H1 (cell line): ENCODE measurements around the gene ATXN1L. TPM values are rescaled to one million over a fixed set of nuclear protein-coding genes. Genes with fewer than 3 reads are reported as not detected.

Experiments used
- CTCF ChIA-PET: fragments of 300-600 bp; sonication (Branson Sonifier 250); formaldehyde crosslinking; loops from one replicate; lab custom pipeline; 2021; ENCODE audit not compliant: partially characterized antibody; lab: Charles Lee
- POLR2A ChIA-PET: fragments of 300-600 bp; sonication (Branson Sonifier 250); formaldehyde crosslinking; loops from one replicate; lab custom pipeline; 2021; ENCODE audit warnings: inconsistent platforms; ENCODE audit not compliant: partially characterized antibody; lab: Charles Lee
- DNase-seq, 2 experiments: peaks; one replicate each; pipeline versions ENCODE4 v3.0.0 to v3.0.0-alpha.2; 2010 to 2022; ENCODE audit warnings: low spot score in 2 of 2, low read depth in 1 of 2, mixed read lengths in 1 of 2
- FAIRE-seq: peaks from 2 replicates; lab custom pipeline; 2011; peaks lifted over from hg19 to GRCh38; lab: Jason Lieb, UNC
- H2AFZ ChIP-seq: 2 replicates; pipeline ENCODE4 v1.8.1; 2012; ENCODE audit warnings: low read length, inconsistent platforms
- H2AK5ac ChIP-seq: 2 replicates; pipeline ENCODE4 v1.6.1; 2013; ENCODE audit warnings: low read depth, low read length
- H2BK120ac ChIP-seq: replicated peaks from 2 replicates; pipeline ENCODE3; 2013; ENCODE audit warnings: low read depth, low read length, inconsistent platforms
- H2BK12ac ChIP-seq: 2 replicates; pipeline ENCODE4 v1.6.1; 2013; ENCODE audit warnings: low read depth, low read length
- H2BK15ac ChIP-seq: 2 replicates; pipeline ENCODE4 v1.6.1; 2013; ENCODE audit warnings: low read length
- H2BK20ac ChIP-seq: 2 replicates; pipeline ENCODE4 v1.6.1; 2013; ENCODE audit warnings: low read length
- H2BK5ac ChIP-seq: 2 replicates; pipeline ENCODE4 v1.6.1; 2013; ENCODE audit warnings: low read depth, low read length
- H3K14ac ChIP-seq: 2 replicates; pipeline ENCODE4 v1.6.1; 2013; ENCODE audit warnings: inconsistent platforms; ENCODE audit not compliant: insufficient read length
- H3K18ac ChIP-seq: 2 replicates; pipeline ENCODE4 v1.6.1; 2013; ENCODE audit warnings: low read length; ENCODE audit errors: extremely low read depth
- H3K23ac ChIP-seq: 2 replicates; pipeline ENCODE4 v1.6.1; 2013; ENCODE audit warnings: inconsistent platforms; ENCODE audit not compliant: insufficient read length
- H3K23me2 ChIP-seq: 2 replicates; pipeline ENCODE4 v1.6.1; 2013; ENCODE audit warnings: low read depth, low read length
- H3K27ac ChIP-seq: 2 replicates; pipeline ENCODE4 v1.6.1; 2011; ENCODE audit warnings: low read depth, low read length, inconsistent platforms
- H3K27me3 ChIP-seq, 4 experiments: replicated peaks in 1 of 4; 1 replicate in 1 of 4; 2 replicates in 3 of 4; pipeline versions ENCODE4 v1.6.1 to v1.8.1; 2011 to 2013; ENCODE audit warnings: low read length in 3 of 4, mild to moderate bottlenecking in 3 of 4, inconsistent platforms in 2 of 4, mixed read lengths in 2 of 4, moderate library complexity in 1 of 4; ENCODE audit not compliant: control insufficient read depth in 3 of 4, insufficient read depth in 3 of 4; ENCODE audit errors: extremely low read depth in 1 of 4
- H3K36me3 ChIP-seq, 4 experiments: 2 replicates each; pipeline versions ENCODE4 v1.6.1 to v1.8.1; 2011 to 2013; ENCODE audit warnings: mild to moderate bottlenecking in 4 of 4, low read length in 3 of 4, moderate library complexity in 2 of 4, control low read depth in 1 of 4, inconsistent platforms in 1 of 4; ENCODE audit not compliant: insufficient read depth in 4 of 4, control insufficient read depth in 2 of 4
- H3K4ac ChIP-seq: replicated peaks from 2 replicates; pipeline ENCODE3; 2013; ENCODE audit warnings: low read length, low read depth, mixed read lengths, inconsistent platforms; ENCODE audit not compliant: insufficient read length
- H3K4me1 ChIP-seq, 4 experiments: replicated peaks in 1 of 4; 1 replicate in 1 of 4; 2 replicates in 3 of 4; pipeline versions ENCODE4 v1.6.1 to v1.8.1; 2011 to 2013; ENCODE audit warnings: low read length in 3 of 4, inconsistent platforms in 2 of 4, mixed read lengths in 1 of 4; ENCODE audit not compliant: insufficient read depth in 4 of 4, control insufficient read depth in 3 of 4
- H3K4me2 ChIP-seq, 2 experiments: 2 replicates each; pipeline versions ENCODE4 v1.6.1 to v1.8.1; 2011 to 2013; ENCODE audit warnings: low read depth in 2 of 2, low read length in 2 of 2, control low read depth in 1 of 2, inconsistent platforms in 1 of 2, mild to moderate bottlenecking in 1 of 2; ENCODE audit not compliant: insufficient read depth in 1 of 2
- H3K4me3 ChIP-seq, 4 experiments: fragments of 200-600, 300-600 bp in 1 of 4; sonication (generic), shearing (Covaris generic), sonication (Bioruptor Twin) in 1 of 4; 2 replicates each; pipeline versions ENCODE4 v1.5.1 to v1.8.1; 2011 to 2016; ENCODE audit warnings: low read length in 4 of 4, low read depth in 3 of 4, control low read depth in 2 of 4, inconsistent platforms in 2 of 4, mild to moderate bottlenecking in 2 of 4, mixed read lengths in 1 of 4, moderate library complexity in 1 of 4; ENCODE audit not compliant: insufficient read depth in 2 of 4; ENCODE audit errors: extremely low read depth in 1 of 4
- H3K56ac ChIP-seq: replicated peaks from 2 replicates; pipeline ENCODE3; 2013; ENCODE audit warnings: low read depth, mild to moderate bottlenecking, mixed read lengths, low read length, inconsistent platforms; ENCODE audit not compliant: insufficient read length
- H3K79me1 ChIP-seq: 2 replicates; pipeline ENCODE4 v1.6.1; 2013; ENCODE audit warnings: low read depth, low read length, control low read depth
- H3K79me2 ChIP-seq, 2 experiments: 2 replicates each; pipeline versions ENCODE4 v1.6.1 to v1.8.1; 2012 to 2013; ENCODE audit warnings: low read length in 2 of 2, mild to moderate bottlenecking in 2 of 2, inconsistent platforms in 1 of 2; ENCODE audit not compliant: insufficient read depth in 2 of 2, control insufficient read depth in 1 of 2
- H3K9ac ChIP-seq, 4 experiments: replicated peaks in 1 of 4; 1 replicate in 1 of 4; 2 replicates in 3 of 4; pipeline versions ENCODE4 v1.6.1 to v1.8.1; 2011 to 2013; ENCODE audit warnings: low read depth in 3 of 4, low read length in 3 of 4, control low read depth in 2 of 4, mild to moderate bottlenecking in 2 of 4, moderate library complexity in 2 of 4, inconsistent platforms in 1 of 4; ENCODE audit errors: extremely low read depth in 1 of 4
- H3K9me3 ChIP-seq, 2 experiments: 2 replicates each; pipeline versions ENCODE4 v1.6.1 to v1.8.1; 2012 to 2013; ENCODE audit warnings: mild to moderate bottlenecking in 2 of 2, moderate library complexity in 2 of 2, control low read depth in 1 of 2, inconsistent platforms in 1 of 2, low read depth in 1 of 2, low read length in 1 of 2, mixed read lengths in 1 of 2; ENCODE audit not compliant: insufficient read depth in 2 of 2
- H4K20me1 ChIP-seq, 2 experiments: replicated peaks in 1 of 2; 2 replicates each; pipeline versions ENCODE3 to v1.8.1; 2011 to 2013; ENCODE audit warnings: inconsistent platforms in 2 of 2, low read length in 2 of 2, mild to moderate bottlenecking in 1 of 2; ENCODE audit not compliant: insufficient read depth in 2 of 2, control insufficient read depth in 1 of 2
- H4K5ac ChIP-seq: 2 replicates; pipeline ENCODE4 v1.6.1; 2013; ENCODE audit warnings: low read length, low read depth, mixed read lengths, inconsistent platforms; ENCODE audit not compliant: insufficient read length
- H4K8ac ChIP-seq: 2 replicates; pipeline ENCODE4 v1.8.0; 2013; ENCODE audit warnings: mild to moderate bottlenecking, moderate library complexity, low read length, inconsistent platforms; ENCODE audit not compliant: insufficient read depth; ENCODE audit errors: extremely low read depth
- H4K91ac ChIP-seq: replicated peaks from 2 replicates; pipeline ENCODE3; 2013; ENCODE audit warnings: low read length, mixed read lengths, inconsistent platforms; ENCODE audit not compliant: insufficient read length
- ATF3 ChIP-seq: IDR thresholded peaks from 2 replicates; pipeline ENCODE4 v1.6.1; 2011; ENCODE audit warnings: low read depth, mild to moderate bottlenecking, low read length; ENCODE audit not compliant: insufficient read depth
- EZH2 ChIP-seq: fragments of 200-600 bp; sonication (generic); IDR thresholded peaks from 2 replicates; pipeline ENCODE4 v1.7.1; 2012; ENCODE audit warnings: low read depth, mild to moderate bottlenecking, moderate library complexity, low read length, inconsistent platforms; ENCODE audit not compliant: severe bottlenecking
- GABPA ChIP-seq: IDR thresholded peaks from 2 replicates; pipeline ENCODE4 v1.6.1; 2011; ENCODE audit warnings: mild to moderate bottlenecking, low read length, moderate library complexity, borderline replicate concordance; ENCODE audit not compliant: insufficient read depth
- MAFK ChIP-seq: IDR thresholded peaks from 2 replicates; pipeline ENCODE4 v1.6.1; 2012; ENCODE audit warnings: low read depth, mild to moderate bottlenecking, improper control_type of control experiment, low read length
- NANOG ChIP-seq: IDR thresholded peaks from 2 replicates; pipeline ENCODE4 v1.6.1; 2011; ENCODE audit warnings: low read length, low read depth, mild to moderate bottlenecking, inconsistent platforms; ENCODE audit not compliant: insufficient read depth, poor library complexity, severe bottlenecking
- POLR2AphosphoS5 ChIP-seq: IDR thresholded peaks from 2 replicates; pipeline ENCODE4 v1.6.1; 2011; ENCODE audit warnings: low read depth, low read length
- POU5F1 ChIP-seq: IDR thresholded peaks from 2 replicates; pipeline ENCODE4 v1.6.1; 2011; ENCODE audit warnings: low read depth, mild to moderate bottlenecking, low read length, moderate library complexity
- RXRA ChIP-seq: IDR thresholded peaks from 2 replicates; pipeline ENCODE4 v1.6.1; 2011; ENCODE audit warnings: low read depth, mild to moderate bottlenecking, low read length, moderate library complexity; ENCODE audit not compliant: insufficient read depth
- SIRT6 ChIP-seq: IDR thresholded peaks from one replicate; pipeline ENCODE4 v1.7.1; 2012; ENCODE audit warnings: low read length, inconsistent platforms
- SIX5 ChIP-seq: IDR thresholded peaks from 2 replicates; pipeline ENCODE4 v1.6.1; 2011; ENCODE audit warnings: mild to moderate bottlenecking, low read depth, low read length
- TEAD4 ChIP-seq: IDR thresholded peaks from 2 replicates; pipeline ENCODE4 v1.6.1; 2012; ENCODE audit warnings: low read depth, low read length, inconsistent platforms, mixed read lengths
- WGBS, 2 experiments: shearing (Covaris generic) in 1 of 2; methylation state at CpG; one replicate each; pipeline versions ENCODE4 v1.1.6 to v1.1.7; 2013 to 2015; ENCODE audit warnings: low lambda C conversion rate in 2 of 2, mixed read lengths in 2 of 2, inconsistent platforms in 1 of 2, low coverage in 1 of 2, missing lambda C conversion rate in 1 of 2; ENCODE audit not compliant: insufficient replicate concordance in 2 of 2, insufficient coverage in 1 of 2, insufficient read length in 1 of 2; ENCODE audit errors: extremely low coverage in 1 of 2, missing lambda C conversion rate in 1 of 2; 5-methylcytosine and 5-hydroxymethylcytosine counted together
- polyA plus RNA-seq, 7 experiments: library from polyadenylated mRNA; depleted of rRNA in 3 of 7; stranded (reverse) in 5 of 7; unstranded in 2 of 7; fragments of >200 nt in 5 of 7; fragments of 200-250 nt in 2 of 7; gene quantifications; 1 replicate in 5 of 7; 2 replicates in 1 of 7; 4 replicates in 1 of 7; pipeline versions ENCODE4 v1.2.1 to v1.2.3, GENCODE V29; 2011 to 2013; ENCODE audit warnings: missing spikeins in 2 of 7, mixed read lengths in 2 of 7
- total RNA-seq: library from RNA; stranded (reverse); fragmentation: NEBNext Ultra II Directional; extraction: Animal tissue kit (Norgen Biotek cat#: 25700); gene quantifications from 2 replicates; pipeline ENCODE4 v1.2.1, GENCODE V29; 2021

The ATXN1L gene
- total and polyA plus RNA-seq, 2 of the 8 experiments (the other 6 are each of a cell fraction or from before 2014, with no cell fraction given), result 12.1 to 23.8 TPM

DNA sequence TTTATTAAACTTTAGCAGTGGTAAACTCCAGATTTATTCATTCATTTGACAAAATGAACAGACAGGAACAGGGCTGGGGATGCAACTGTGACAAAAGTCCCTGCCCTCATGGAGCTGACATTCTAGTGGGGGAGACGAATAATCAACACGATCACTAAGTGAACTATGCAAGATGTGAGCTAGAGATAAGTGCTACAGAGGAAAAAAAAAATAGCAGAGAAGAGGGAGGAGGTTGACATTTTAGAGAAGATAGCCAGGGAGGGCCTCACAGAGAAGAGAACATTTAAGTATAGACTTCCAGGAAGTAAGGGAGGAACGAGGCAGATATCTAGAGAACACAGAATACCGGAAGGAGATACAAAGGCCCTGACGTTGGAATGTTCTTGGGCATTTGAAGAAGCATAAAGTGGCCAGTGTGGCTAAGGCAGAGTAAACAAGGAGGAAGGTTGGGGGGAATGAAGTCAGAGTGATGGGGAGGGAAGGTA lies 19.2 kb upstream of the ATXN1L start:
- H3K23me2 ChIP-seq, result peaks cover 2% of the 10 kb centered on the region; the same call in 1 of the 2 replicates
- POLR2A ChIA-PET, result no interaction called here
- 91% methylated on average over 5 of the region's 5 CpGs; no CpG with 5 or more reads in 1 of the 2 experiments for WGBS, 2 experiments
- TF ChIP-seq MAFK (no peak), NANOG (no peak), POLR2AphosphoS5 (no peak), GABPA (no peak), SIX5 (no peak), SIRT6 (no peak), ATF3 (no peak), POU5F1 (no peak), TEAD4 (no peak), RXRA (no peak), EZH2 (no peak)

More for the DNA sequence above, 19.2 kb upstream of the ATXN1L start:
- no peak overlapping the region for H3K23ac ChIP-seq
- H3K27ac ChIP-seq, result no peak overlapping the region
- H3K4me2 ChIP-seq, result no peak overlapping the region
- CTCF ChIA-PET, result no interaction called here
- no peak overlapping the region for H3K4me3 ChIP-seq
- H4K20me1 ChIP-seq, result no peaks in the 10 kb centered on the region
- no peaks in the 10 kb centered on the region for H3K79me2 ChIP-seq
- no peaks in the 10 kb centered on the region for H3K36me3 ChIP-seq
- no peaks in the 10 kb centered on the region for H3K79me1 ChIP-seq
- no peak overlapping the region for H3K14ac ChIP-seq
- DNase-seq, result no peak
- H2BK15ac ChIP-seq, result no peak overlapping the region
- no peak overlapping the region for H2AFZ ChIP-seq
- H3K18ac ChIP-seq, result no peak overlapping the region
- no peak overlapping the region for H4K5ac ChIP-seq
- no peak overlapping the region for H4K8ac ChIP-seq
- H2AK5ac ChIP-seq, result no peak overlapping the region
- no peak overlapping the region for H2BK120ac ChIP-seq
- H2BK5ac ChIP-seq, result no peak overlapping the region
- no peaks in the 10 kb centered on the region for H3K9me3 ChIP-seq
- H3K27me3 ChIP-seq, result no peaks in the 10 kb centered on the region
- no peaks in the 10 kb centered on the region for H3K4me1 ChIP-seq
- no peak overlapping the region for H2BK20ac ChIP-seq
- H4K91ac ChIP-seq, result no peak overlapping the region
- FAIRE-seq, result no peak
- H2BK12ac ChIP-seq, result no peak overlapping the region
- no peak overlapping the region for H3K56ac ChIP-seq
- H3K9ac ChIP-seq, result no peak overlapping the region
- H3K4ac ChIP-seq, result no peak overlapping the region
